ENCODE data around the gene TRIM50.
"Not testable (repeated sequence)": the region's sequence is repeated elsewhere in the genome, so short reads cannot be mapped to it uniquely, and the experiment has no call there.

Gene TRIM50

DNA sequence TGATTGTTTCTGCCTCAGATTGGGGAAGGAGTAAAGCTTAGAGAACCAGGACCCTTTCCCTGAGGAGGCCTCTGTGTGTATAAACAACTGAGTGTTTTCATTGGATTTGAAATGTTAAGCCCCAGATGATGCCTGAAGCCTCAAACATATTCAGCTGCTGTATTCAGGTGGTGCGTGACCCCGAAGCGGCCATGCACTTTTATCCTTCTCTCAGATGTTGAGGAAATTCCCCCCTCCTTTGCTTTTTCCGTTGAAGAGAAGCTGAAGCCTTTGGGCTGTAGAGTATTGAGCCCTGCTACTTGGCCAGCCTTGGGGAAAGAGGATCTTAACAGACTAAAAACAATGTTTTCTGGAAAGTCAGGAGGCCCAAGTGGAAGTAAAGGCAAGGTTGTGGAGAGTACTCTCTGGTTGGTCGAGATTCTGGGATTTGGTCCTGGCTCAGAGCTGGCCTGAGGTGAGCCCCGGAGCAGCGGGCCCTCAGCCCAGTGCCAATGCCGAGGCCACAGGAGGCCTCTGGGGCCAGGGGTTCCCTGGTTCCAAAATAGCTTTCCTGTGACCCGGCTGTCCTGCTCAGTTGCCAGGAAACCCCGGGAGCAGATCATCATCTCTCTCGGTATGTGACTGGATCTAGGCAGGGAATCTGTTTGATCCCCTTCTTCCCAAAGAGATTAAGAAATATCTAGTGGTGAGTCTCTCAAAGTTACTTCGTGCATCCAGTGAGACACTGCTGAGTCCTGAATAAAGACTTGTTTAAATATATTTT is 22.6 kb upstream of the TRIM50 start:
- DNase-seq (ENCODE audit: low read depth in 2 of 2) = no peak

DNA sequence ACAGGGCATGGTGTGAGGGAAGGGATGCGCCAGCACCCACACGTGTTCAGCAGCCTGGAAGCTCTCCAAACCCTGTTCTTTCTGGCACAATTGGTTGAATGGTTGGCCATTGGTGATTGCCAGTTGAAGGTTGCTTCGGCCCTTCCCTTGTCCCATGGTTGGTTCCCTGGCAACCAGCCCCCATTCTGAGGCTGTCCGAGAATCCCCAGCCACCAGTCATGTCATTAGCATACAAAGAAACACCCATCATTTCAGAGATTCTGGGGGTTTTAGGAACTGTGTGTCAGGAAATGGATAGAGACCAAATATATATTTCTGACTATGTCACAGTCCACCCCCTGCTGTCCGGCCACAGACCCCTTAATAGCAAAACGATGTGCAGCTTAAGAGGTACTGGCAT is 21.9 kb upstream of the TRIM50 start:
- DNase-seq (ENCODE audit: low read depth in 2 of 2) = no peak

DNA sequence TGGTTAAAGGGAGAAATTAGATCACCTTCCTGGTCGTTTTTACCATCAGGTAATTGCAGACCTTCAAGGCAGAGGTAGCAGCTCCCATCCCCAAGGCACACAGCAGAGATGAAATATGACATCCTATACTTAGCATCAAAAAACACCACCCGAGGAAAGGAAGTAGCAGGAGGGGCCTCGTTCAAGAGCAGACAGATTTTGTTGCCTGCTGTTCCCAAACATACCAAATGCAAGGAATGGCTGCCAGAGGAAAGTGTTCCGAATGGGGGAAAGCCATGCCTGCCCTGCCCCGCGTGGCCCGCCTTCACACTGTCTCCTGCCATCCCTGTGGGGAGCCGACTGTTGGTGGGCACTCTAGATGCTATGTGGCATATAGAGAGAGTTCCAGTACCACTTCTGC is 18.1 kb upstream of the TRIM50 start:
- DNase-seq (ENCODE audit: low read depth in 2 of 2) = no peak

DNA sequence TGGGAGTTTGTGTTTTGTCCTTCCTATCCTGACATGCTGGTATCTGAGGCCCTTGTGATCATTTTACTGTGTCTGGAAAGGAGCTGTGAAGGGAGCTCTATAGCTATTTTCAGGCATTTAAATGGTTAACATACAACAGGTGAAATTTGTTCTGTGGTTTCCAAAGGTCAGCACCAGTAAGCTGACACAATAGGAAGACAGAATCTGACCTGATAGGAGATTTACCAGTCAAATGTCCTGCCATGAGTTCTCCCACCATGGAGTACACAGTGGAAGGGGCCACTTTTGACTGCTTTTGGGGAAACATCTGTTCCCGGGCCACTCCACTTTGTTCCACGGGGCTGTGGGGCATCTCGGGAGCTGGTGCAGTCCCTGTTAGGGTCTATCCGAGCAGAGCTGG is 17.7 kb upstream of the TRIM50 start:
- no peak for DNase-seq (ENCODE audit: low read depth in 2 of 2)

DNA sequence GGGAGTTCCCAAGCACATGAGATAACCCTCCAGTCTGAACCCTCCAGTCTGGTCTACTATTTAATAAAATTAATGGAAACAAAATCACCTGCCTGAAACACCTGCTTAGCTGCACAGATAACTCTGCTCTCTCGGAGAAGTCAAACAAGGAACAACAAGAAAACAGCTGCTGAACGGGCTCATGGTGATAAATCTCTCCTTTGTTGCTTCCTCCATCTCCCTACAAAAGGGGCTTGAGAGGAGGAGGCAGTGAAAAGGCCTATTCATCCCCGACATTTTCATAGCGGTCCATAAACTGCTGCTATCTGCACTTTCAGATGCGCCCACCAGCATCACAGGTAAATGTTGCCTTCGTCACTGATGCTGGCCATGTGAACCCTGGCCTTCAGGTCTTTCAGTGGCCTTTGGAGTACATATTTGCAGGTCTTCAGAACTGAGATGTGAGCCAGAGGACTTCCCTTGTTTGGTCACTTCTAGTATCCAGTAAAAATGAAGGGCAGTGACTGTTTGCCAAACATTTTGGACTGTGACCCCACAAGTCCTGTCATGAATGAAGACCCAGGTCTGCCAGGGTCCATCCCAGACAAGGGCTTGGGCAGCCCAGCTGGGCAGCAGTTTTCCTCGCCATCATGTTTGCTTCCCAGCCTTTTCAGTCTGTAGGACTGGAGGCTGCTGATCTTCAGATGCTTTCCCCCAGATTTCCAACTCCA is 15.9 kb upstream of the TRIM50 start:
- DNase-seq (ENCODE audit: low read depth in 2 of 2) = no peak

DNA sequence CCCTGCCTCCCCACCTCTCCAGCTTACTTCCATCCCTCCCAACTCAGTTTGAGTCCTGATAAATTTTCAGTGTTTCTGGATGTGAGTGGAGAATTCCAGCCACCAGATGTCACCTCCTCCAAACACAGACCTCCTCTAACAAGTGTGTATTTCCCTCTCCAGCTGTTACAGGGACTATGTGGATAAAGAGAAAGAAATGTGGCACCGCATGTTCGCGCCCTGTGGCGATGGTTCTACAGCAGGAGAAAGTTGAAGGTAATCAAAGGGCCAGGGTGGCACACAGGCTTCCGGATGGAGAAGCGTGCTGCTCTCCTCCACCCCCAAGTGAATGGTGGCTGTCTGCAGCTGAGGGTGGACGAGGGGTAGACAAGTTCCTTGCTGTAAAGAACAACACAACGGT is 14.8 kb upstream of the TRIM50 start:
- no peak for DNase-seq (ENCODE audit: low read depth in 2 of 2)

DNA sequence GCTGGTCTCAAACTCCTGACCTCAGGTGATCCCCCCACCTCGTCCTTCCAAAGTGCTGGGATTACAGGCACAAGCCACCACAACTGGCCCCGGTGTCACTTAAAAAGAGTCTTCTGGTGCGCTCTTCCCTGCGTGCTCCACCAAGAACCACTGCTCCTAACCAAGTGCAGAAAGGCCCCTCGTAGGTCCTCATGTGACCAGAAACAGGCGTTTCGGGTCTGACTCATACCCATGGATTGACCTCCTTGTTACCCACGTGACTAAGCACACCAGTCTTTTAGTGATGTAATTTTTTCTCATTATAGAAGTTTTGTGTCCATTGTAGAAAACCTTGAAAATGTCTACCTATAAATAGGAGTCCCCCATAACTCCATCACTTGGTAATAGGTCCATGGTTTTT is 14.0 kb upstream of the TRIM50 start:
- no peak for DNase-seq (ENCODE audit: low read depth in 2 of 2)

DNA sequence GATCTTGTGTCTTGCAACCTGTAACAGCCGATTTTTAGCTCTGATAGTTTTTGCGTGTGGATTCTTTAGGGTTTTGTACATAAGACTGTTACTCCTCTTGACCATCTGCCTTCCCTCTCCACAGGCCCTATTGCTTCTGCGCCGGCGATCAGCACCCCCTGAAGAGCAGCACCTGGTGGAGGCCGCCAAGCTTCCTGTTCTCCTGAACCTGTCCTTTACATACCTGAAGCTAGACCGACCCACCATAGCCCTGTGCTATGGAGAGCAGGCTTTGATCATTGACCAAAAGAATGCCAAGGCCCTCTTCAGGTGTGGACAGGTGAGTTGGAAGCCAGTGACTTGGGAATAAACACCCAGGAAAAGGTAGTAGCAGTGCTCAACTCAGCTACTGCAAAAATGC is 12.6 kb upstream of the TRIM50 start:
- no peak for DNase-seq (ENCODE audit: low read depth in 2 of 2)

DNA sequence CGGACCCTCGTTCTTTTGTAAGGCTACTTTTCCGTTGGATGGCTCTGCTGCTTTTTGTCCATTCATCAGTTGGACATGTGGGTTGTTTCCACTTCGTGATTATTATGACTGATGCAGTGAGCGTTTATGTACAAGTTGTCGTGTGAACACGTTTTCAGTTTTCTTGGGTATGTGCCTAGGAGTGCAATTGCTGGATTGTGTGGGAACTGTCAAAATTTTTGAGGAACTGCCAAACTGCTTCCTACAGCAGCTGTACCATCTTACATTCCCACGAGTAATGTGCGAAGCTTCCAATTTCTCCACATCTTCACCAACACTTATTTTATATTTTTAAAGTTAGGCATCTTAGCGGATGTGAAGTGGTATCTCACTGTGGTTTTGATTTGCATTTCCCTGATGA is 10.4 kb upstream of the TRIM50 start:
- no peak for DNase-seq (ENCODE audit: low read depth in 2 of 2)

DNA sequence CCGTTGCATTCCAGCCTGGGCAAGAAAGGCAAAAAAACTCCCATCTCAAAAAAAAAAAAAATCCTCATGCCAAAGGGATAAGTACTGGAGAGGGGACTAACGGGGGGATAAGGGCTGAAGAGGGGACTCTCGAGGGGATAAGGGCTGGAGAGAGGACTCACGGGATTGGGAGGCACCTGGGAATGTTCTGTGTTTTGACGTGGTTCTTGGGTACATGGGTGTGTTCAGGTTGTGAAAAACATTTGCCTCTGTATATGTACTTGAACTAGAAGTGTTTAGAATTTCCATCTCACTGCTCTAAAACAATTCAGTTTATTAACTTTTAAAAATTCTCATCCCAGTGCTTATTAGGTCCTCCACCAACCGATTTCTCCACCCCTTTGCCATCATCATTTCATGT is 4.6 kb upstream of the TRIM50 start:
- DNase-seq (ENCODE audit: low read depth in 2 of 2) = no peak

DNA sequence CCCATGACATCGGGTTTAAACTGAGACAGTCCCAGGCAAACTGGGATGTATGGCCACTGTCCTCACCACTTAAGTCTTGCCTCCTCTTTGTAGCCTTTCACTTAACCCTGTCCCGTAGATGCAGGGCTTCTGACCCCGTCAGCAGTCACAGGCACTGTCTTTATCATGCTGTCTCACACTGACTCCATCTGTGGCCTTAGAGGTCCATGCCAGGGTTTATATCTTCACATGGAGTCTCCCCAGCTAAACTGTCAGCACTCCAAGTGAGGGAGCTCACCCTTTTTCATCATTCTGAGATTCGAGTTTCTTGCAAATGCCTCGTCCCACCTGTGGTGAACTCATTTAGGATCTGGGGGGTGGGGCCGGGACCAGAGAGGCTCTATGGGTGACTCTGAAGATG is 2.9 kb upstream of the TRIM50 start:
- no peak for DNase-seq (ENCODE audit: low read depth in 2 of 2)

DNA sequence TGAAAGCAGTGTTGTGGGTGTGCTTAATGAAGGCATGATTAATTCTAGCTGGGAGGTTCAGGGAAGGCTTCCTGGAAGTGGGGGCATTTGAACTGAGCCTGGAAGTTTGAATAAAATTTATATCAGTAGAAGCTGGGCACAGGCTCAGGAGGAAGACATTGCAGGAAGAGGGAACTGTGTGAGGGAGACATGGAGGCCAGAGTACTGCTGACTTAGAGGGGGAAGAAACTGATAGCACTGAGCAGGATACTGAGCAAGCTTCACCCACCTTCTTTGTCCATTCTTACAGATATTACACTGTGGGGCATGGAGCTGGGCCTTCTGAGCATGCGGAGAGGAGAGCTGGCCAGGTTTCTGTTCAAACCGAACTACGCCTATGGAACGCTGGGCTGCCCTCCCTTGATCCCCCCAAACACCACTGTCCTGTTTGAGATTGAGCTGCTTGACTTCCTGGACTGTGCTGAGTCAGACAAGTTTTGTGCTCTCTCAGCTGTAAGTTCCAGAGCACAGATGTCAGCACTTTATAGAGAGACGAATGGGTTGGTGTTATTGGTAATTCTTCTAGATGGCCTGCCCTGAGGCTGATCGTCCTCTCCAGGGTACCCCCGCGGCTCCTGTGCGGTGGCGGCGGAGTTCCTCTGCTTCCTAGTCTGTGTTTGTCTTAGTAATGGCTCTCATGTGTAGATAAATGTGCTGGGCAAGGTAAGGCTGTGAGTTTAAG is 2.1 kb upstream of the TRIM50 start:
- DNase-seq (ENCODE audit: low read depth in 2 of 2) = no peak

DNA sequence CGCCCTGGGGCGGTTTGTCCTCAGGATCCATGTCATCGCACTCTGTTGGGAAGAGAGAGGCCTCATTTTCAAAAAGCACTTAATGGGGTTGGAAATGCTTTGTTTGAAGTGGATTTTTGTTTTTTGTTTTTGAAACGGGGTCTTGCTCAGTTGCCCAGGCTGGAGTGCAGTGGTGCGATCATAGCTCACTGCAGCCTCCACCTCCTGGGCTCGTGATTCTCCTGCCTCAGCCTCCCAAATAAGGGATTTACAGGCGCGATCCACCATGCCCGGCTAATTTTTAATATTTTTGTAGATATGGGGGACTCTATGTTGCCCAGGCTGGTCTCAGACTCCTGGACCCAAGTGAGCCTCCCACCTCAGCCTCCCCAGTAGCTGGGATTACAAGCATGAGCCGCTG is 814 bp upstream of the TRIM50 start:
- DNase-seq (ENCODE audit: low read depth in 2 of 2) = no peak

DNA sequence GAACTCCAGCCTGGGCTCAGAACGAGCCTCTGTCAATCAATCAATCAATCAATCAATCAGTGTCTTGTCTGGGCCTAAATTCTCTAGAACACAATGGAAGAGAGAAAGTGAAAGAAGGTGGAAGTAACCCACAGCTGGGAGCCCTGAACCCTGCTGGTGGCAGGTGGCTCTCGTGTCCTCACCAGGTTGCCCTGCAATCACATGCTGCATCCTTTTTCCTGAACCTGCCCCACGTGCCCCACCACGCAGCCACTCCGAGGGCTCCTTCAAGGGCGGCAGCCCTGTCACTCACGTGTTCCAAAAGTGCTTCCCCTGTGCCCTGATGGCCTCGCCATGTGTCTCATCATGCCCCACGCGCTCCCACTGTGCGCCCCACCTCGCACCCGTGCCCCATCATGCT is 433 bp downstream of the TRIM50 start:
- not testable (repeated sequence) for DNase-seq (ENCODE audit: low read depth in 2 of 2)

DNA sequence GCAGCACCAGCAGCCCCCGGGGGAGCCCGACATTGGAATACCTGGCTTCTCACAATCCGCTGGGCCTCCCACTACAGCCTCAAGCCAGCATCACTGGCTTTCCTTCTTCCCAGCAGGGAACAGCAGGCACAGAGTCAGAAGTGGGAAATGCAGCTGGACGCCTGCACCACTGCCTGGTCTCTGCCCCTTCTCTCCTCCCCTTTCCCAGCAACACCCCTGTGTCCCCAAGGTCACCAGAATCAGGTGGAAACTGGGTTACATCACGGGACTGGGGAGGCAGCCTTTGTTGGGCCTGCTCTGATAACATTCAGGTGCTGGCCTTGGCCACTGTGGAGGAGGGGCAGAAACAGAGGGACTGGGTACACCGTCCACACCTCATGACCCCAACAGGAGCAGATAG is 2.5 kb downstream of the TRIM50 start:
- DNase-seq (ENCODE audit: low read depth in 2 of 2) = not testable (repeated sequence)

DNA sequence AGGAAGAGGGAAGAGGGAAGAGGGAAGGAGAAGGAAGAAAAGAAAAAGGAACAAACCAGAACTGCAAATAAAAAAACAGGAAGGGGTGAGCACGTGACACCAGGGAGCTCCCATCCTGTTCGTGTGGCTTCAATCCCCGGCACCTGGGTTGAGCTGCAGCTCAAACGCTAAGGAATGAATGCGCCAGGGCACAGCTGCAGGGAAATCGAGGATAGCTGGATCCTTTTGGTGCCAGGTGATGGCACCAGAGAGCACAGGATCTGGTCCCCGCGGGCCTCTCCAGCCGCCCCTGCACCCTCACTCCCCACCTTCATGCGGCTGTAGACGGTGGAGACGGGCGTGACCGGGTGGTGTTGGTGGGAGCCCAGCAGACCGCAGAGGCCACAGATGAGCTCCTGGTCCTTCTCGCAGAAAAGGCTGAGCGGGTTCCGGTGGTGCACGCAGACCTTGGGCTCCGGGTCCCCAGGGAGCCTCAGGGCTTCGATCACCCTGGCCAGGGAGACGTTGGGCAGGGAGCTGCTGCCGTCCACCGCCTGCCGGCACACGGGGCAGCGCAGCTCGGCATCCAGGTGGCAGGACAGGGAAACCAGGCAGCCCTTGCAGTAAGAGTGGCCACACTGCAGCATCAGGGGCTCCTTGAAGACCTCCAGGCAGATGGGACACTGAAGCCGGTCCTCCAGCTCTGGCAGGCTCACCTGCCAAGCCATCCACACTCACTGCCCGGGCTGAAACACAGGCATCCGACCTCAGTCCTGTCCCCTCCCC is 3.6 kb downstream of the TRIM50 start:
- not testable (repeated sequence) for DNase-seq (ENCODE audit: low read depth in 2 of 2)

DNA sequence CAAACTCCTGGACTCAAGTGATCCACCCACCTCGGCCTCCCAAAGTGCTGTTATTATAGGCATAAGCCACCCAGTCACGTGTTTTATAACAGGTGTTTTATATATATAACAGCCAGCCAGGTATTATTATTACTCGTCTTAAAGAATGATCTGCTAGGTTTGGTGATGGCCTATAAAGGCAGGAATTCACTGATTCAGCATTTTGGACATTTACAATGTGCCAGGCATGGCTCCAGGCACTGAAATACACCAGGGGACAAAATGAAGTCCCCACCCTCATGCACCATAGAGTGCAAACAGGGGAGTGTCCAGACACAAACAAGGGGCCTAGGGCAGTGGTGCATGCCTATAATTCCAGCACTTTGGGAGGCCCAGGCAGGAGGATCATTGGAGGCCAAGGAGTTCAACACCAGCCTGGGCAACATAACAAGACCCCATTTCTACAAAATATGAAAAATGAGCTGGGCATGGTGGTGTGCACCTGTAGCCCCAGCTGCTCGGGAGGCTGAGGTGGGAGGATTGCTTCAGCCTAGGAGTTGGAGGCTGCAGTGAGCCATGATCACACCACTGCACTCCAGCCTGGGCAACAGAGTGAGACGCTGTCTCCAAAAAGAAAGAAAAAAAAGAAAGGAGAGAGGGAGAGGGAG is 4.3 kb downstream of the TRIM50 start:
- DNase-seq (ENCODE audit: low read depth in 2 of 2) = not testable (repeated sequence)

DNA sequence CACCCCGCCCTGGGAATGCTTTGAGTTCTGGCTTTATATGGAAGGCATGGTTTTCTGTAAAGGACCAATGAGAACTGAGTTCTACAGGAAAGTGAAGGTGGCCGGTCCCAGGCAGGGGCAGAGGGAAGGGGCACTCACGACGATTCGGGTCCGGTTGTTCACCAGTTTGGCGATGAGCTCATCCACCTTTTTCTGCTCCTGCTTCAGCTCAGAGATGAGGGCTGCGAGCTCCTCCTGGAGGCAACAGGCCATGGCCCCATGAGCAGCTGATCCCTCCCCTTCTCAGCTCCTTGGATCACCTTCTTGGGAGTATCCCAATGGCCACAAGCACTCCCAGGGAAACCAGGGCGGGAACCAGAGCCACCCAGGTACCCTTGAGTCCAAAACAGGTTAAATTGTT is 7.9 kb downstream of the TRIM50 start:
- DNase-seq (ENCODE audit: low read depth in 2 of 2) = not testable (repeated sequence)

DNA sequence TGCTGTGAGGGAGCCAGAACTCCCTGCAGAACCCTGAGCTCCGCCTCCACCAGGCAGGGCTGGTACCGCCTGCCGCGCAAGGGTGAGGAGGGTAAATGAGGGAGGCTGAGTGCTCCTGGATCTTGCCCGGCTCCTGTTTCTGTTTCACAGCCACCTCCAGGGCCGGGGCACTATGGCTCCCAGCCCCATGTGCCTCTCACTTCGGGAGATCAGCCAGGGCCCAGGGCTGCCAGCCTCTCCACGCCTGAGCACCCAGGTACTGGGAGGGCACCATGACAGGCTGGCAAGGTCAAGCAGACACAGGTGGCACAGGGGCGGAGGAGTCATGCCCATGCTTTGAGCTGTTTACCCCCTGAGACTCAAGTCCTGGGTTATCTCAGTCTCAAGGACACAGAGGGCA is 8.3 kb downstream of the TRIM50 start:
- DNase-seq (ENCODE audit: low read depth in 2 of 2) = not testable (repeated sequence)

DNA sequence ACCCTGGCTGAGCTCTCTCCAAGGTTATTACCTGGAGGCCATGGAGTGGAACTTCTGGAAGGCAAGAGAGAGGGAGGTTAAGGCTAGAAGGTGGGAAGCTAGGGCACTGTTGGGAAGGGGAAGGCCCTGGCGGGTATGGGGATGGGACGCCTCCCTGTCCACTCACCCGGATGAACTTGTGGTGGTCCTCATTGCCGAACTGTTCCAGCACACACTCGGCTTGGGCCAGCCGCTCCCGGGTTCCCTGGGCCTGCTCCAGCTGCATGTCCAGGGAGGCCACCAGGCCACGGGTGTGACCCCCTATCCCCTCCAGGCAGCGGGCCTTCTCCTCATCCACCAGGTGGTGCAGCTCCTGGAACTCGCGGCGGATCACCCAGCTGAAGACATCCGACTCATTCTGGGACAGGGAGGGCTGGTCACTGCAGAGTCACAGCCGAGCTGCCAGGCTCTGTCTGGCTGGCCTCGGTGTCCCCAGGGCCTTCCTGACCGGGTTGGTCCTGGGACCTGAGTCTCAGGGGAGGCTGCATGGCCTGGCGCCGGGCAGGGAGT is 9.2 kb downstream of the TRIM50 start:
- DNase-seq (ENCODE audit: low read depth in 2 of 2) = not testable (repeated sequence)

DNA sequence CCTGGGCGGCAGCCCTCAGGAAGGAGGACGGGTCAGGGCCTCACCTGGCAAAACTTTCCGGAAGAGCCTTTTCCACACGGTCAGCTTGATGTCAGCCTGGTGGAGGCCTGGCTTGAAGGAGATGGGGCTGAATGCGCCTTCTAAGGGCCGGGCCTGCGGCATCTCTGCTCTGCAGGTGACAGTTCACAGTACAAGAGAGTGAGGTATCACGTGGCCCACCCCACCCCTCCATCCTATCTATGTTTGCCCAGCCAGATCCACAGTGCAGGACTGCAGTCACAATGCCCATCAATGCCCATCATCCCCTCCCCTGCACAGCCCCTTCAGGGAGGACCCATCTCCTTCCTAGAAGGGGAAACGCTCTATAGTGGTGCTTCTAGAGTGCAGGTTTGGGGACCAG is 11.4 kb downstream of the TRIM50 start:
- DNase-seq (ENCODE audit: low read depth in 2 of 2) = no peak
